GM19025 (cell line): ENCODE measurements around the gene GFI1.
"Not testable (repeated sequence)": the region's sequence is repeated elsewhere in the genome, so short reads cannot be mapped to it uniquely, and the experiment has no call there.

Experiments
- ATAC-seq: cut with Tn5 transposase; IDR thresholded peaks from one replicate; pipeline ENCODE4 v1.9.1; 2021; ENCODE audit warnings: mild to moderate bottlenecking, low read depth, moderate library complexity; ENCODE audit not compliant: unreplicated experiment

Gene GFI1

GRCh38 chr1:92486251-92487077, at the start of gene GFI1:
GFI1 (minus strand) TSS chr1:92486925; CDS start chr1:92483487, 3,438 bp downstream.
- ATAC-seq = peak; percentile 23

- not testable (repeated sequence) for ATAC-seq
These were observed 45.6 kb upstream of the GFI1 start for GRCh38 chr1:92532371-92532770.

DNA sequence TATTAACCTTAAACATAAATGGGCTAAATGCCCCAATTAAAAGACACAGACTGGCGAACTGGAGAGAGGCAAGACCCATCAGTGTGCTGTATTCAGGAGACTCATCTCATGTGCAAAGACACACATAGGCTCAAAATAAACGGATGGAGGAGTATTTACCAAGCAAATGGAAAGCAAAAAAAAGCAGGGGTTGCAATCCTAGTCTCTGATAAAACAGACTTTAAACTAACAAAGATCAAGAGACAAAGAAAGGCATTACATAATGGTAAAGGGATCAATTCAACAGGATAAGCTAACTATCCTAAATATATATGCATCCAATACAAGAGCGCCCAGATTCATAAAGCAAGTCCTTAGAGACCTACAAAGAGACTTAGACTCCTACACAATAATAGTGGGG, 45.2 kb upstream of the GFI1 start:
- ATAC-seq = not testable (repeated sequence)

DNA sequence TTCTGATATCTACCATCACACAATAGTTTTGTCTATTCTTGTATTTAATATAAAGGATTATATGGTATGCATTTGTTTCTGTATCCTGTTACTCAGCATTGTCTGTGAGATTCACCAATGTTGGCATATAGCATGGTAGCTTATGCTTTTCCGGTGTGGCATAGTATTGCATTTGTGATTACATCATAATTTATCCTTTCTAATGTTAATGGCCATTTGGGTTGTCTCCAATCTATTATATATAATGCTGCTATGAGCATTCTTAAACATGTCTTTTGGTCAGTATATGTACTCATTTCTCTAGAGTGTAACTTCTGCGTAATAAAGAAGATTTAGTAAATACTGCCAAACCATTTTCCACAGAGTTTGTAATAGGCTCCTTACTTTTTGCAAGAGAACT, 40.9 kb upstream of the GFI1 start:
- no peak for ATAC-seq

GRCh38 chr1:92524944-92525590, 38.3 kb upstream of the GFI1 start:
- not testable (repeated sequence) for ATAC-seq

- ATAC-seq = no peak
These were observed 32.3 kb upstream of the GFI1 start for GRCh38 chr1:92519043-92519442.

- no peak for ATAC-seq
These were observed 29.8 kb upstream of the GFI1 start for GRCh38 chr1:92516574-92516973.

- ATAC-seq = no peak
These were observed 29.1 kb upstream of the GFI1 start for GRCh38 chr1:92515796-92516201.

DNA sequence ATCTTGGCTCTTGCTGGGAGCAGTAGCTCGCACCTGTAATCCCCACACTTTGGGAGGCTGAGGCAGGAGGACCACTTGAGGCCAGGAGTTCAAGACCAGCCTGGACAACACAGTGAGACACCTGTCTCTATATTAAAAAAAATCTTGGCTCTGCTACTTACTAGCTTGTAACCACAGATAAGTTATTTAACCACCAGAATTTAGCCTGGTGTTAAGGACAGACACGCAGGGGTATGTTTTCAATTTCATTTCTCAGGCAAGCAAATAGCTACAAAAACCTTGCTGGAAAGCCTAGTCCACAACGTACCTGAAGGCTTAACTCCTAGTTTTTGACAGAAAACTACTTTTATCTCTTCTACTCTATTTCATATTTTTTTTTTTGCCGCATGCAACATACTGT, 24.8 kb upstream of the GFI1 start:
- ATAC-seq = peak; percentile 78

GRCh38 chr1:92509619-92510018, 22.9 kb upstream of the GFI1 start:
- no peak for ATAC-seq

GRCh38 chr1:92505015-92505692, 18.4 kb upstream of the GFI1 start:
- ATAC-seq = no peak

DNA sequence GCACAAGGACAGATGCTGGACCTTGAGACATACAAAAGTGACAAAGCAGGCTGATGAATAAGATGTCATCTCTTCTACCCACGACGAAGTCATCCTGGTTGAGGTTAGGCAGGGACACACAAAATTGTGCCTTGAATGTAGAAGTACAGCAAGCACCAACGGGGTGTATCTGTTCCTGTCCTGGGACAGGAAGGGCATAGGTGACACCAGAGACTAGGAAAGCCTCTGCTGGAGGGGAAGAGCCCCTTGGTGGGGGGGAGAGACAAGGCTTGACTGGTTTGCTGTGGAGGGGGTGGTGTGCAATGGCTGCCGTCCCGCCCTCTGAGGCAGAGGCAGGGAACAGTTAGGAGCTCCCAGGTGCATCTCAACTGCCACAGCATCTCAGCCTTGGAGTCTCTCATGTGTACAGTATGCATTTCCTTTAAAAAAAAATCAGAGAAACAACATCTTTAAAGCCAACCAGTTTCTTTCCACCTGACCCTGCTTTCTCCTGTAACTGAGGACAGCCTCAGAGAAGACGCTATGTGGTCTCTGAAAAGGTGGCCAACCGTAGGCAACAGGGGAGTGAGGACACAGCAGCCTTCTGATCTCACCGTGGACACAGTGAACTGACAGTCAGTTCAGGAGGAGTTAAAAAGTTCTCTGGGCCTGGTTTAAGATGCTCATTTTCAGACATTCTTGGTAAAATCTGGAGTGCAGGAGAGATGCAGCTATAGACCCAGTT, 17.7 kb upstream of the GFI1 start:
- no peak for ATAC-seq

GRCh38 chr1:92503926-92504285, 17.2 kb upstream of the GFI1 start:
- no peak for ATAC-seq

DNA sequence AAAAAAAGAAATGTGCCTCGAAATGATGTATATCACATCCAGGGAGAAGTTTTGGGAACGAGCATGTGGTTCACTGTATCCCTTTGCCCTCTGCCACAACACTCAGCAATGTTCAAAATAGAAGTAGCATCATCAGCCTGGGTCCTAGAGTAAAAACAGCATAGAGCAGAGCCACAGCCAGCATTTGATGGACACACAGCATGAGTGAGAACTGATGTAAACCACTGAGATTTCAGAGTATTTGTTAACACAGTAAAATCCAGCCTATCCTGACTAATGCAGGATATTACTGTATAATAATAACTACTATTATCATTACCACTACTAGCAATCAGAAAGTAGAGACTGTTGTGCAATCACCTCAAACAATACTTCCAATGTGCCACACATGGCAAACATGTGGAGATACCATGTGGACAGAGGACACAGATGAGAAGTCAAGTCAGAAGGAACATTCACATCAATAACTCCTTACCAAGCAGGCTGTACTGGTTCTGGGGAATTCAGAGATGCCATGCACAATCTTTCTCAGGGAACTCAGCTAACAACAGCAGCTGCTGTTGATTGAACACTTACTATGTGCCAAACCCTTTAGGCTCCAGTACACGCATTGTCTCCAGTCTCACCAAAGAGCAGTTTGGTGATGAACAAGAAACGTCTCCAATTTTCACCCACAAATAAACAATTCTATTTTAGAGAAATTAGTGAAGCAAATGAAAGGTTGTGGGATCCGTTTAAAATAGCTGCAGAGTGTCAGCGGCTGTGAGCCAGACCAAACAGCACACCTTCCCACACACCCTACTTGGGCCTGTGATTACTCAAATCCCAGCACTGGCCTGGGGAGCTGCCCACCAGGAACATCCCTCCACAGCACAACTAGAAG, 16.6 kb upstream of the GFI1 start:
- no peak for ATAC-seq

DNA sequence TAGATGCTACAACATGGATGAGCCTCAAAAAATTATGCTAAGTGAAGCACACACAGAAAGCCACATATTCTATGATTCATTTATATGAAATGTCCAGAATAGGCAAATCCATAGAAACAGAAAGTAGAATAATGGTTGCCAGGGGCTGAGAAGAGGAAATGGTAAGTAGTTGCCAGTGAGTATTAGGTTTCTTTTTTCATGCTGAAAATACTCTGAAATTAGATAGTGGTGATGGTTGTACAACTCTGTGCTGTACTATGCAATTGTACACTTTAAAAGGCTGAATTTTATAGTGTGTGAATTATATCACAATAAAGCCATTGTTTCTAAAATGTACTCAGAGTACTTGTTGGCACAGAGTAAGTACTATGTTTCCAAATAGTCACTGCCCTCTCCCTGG, 15.5 kb upstream of the GFI1 start:
- ATAC-seq = peak; percentile 67

DNA sequence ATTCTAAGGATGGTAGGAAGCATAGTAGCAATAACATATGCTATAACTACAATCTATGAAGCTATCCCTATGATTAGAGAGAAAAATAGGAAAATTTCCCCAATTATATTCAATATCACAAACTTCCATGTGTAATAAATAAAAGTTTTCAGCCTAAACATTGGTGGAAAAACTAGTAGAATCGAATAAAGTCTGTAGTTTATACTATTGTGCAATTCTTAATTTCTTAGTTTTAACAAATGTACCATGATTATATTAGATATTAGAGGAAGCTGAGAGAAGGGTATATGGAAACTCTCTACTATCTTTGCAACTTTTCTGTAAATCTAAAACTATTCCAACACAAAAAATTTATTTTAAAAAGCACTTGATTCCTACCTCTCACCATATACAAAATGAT, 13.8 kb upstream of the GFI1 start:
- no peak for ATAC-seq

DNA sequence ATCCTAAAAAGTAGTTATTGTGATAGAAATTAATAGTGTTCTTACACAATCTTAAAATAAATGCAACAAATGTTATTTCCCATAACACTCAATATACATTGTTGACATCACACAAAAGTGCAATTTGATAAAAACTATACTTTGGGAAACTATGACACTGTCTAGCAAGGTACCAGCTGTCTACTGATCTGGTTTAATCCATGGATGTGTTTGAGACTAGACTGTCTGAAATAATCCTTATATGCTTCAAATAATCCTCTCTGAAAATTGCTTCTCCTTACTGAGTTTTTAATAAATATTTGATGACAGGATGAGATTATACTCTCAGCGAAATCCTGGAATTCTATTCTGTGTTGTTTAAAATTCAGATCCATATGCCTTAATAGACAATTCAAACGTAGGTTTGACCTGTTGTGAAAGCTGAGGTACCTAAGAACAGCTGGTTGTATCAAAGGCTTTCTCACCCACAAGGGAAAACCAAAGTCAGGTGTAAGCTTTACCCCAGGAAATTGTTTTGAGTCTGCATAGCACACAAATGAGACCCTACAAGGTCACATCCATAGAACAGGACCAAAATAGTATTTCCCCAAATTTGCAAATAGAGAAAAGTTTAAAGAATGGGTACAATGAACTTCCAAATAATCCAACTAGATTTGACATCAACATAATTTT, 8.8 kb upstream of the GFI1 start:
- no peak for ATAC-seq

DNA sequence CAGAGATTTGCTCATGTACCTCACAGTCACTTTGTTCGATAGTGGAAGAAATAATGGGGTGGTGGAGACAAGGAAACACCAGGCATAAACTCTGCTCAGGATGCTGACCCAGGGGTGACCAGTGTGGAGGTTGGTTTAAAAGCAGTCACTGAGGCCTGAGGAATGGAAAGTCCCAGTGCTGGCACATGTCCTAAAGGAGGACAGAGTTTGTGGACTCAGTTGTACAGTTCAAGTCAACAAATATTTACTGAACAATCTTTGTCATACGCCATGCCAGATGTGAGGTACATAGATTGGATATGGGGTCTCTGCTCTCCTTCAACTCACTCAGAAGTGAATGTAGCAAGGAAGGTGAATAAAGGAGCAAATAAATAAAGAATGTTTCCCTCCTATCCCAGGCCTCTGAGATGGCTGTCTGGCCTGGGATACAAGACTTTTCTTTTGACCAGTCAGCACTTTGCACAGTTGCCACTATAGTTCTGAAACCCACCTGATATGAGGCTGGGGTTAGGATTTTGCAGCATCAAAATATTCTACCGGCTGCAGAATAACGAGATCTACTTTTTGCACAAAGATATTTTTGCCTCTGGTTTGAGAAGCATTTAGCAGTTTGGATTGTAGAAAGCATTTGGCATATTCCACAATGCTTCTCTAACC, 7.9 kb upstream of the GFI1 start:
- no peak for ATAC-seq

- ATAC-seq = no peak
These were observed 6.4 kb upstream of the GFI1 start for GRCh38 chr1:92493139-92493538.
